Spleen (tissue), 7 donors: ENCODE results near the gene SC5D.

ENCODE experiments used
- POLR2A ChIP-seq, 3 donors: fragments of 450-650 bp; IDR thresholded peaks; one replicate each; pipeline ENCODE4 v1.5.1; 2017; ENCODE audit warnings: antibody characterized with exemption in 3 of 3, mild to moderate bottlenecking in 1 of 3
- POLR2AphosphoS5 ChIP-seq, 3 donors: sonication (generic); formaldehyde crosslinking; IDR thresholded peaks; one replicate each; pipeline ENCODE4 v1.5.1; 2017; ENCODE audit warnings: antibody characterized with exemption in 3 of 3
- TF ChIP-seq, protein P1 (sequence below), 11 experiments: fragments of 200-600 bp in 7 of 11; fragments of 450-650 bp in 4 of 11; sonication (generic) in 4 of 11; IDR thresholded peaks in 8 of 11; conservative IDR thresholded peaks in 3 of 11; 1 replicate in 7 of 11; 2 replicates in 4 of 11; pipeline versions ENCODE4 v1.4.0 to v1.8.0; 2016 to 2021; ENCODE audit warnings: antibody characterized with exemption in 11 of 11, inconsistent platforms in 4 of 11, mild to moderate bottlenecking in 1 of 11
- donor health status: DM: no; HTN: no; CAD: no; lungs with moderate emphysema.
- donor health status: DM: no; HTN: no; CAD: no.
- donor health status: DM: no; HTN: no; CAD: no.

DNA sequence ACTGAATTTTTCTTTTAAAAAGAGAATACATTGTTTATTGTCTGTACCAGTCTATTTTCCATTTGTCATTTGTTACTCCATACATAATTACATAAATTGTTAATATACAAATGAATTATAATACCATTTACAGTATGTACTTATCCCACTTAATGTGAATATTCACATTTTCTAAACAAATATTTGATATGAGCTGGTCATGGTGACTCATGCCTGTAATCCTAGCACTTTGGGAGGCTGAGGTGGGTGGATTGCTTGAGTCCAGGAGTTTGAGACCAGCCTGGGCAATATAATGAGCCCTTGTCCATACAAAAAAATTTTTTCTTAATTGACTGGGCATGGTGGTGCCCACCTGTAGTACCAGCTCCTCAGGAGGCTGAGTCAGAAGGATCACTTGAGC, 6.8 kb downstream of the SC5D start:
- TF ChIP-seq, protein P1, sequence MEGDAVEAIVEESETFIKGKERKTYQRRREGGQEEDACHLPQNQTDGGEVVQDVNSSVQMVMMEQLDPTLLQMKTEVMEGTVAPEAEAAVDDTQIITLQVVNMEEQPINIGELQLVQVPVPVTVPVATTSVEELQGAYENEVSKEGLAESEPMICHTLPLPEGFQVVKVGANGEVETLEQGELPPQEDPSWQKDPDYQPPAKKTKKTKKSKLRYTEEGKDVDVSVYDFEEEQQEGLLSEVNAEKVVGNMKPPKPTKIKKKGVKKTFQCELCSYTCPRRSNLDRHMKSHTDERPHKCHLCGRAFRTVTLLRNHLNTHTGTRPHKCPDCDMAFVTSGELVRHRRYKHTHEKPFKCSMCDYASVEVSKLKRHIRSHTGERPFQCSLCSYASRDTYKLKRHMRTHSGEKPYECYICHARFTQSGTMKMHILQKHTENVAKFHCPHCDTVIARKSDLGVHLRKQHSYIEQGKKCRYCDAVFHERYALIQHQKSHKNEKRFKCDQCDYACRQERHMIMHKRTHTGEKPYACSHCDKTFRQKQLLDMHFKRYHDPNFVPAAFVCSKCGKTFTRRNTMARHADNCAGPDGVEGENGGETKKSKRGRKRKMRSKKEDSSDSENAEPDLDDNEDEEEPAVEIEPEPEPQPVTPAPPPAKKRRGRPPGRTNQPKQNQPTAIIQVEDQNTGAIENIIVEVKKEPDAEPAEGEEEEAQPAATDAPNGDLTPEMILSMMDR (IDR thresholded peaks at IDR 0.05 in 8 of 11, conservative IDR thresholded peaks at IDR 0.05 in 3 of 11), result no peak
- TF ChIP-seq POLR2A (IDR thresholded peaks at IDR 0.05) (no peak), POLR2AphosphoS5 (IDR thresholded peaks at IDR 0.05) (no peak)
